ENCODE measurements around the gene FARSA.

DNA sequence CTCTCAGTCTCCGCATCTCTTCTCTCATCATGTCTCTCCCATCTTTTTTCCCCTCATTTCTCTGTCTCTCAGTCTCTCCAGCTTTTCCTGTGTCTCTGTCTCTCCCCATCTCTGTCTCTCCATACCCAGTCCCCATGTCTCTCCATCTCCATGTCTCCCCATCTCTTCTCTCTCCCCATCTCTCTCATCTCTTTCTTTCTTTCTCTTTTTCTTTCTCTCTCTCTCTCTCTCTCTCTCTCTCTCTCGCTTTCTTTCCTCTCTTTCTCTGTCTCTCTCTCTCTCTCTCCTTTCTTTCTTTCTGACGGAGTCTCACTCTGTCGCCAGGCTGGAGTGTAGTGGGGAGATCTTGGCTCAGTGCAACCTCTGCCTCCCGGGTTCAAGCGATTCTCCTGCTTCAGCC, 49.1 kb upstream of the FARSA start:
- TF ChIP-seq, protein P1, sequence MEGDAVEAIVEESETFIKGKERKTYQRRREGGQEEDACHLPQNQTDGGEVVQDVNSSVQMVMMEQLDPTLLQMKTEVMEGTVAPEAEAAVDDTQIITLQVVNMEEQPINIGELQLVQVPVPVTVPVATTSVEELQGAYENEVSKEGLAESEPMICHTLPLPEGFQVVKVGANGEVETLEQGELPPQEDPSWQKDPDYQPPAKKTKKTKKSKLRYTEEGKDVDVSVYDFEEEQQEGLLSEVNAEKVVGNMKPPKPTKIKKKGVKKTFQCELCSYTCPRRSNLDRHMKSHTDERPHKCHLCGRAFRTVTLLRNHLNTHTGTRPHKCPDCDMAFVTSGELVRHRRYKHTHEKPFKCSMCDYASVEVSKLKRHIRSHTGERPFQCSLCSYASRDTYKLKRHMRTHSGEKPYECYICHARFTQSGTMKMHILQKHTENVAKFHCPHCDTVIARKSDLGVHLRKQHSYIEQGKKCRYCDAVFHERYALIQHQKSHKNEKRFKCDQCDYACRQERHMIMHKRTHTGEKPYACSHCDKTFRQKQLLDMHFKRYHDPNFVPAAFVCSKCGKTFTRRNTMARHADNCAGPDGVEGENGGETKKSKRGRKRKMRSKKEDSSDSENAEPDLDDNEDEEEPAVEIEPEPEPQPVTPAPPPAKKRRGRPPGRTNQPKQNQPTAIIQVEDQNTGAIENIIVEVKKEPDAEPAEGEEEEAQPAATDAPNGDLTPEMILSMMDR (IDR thresholded peaks at IDR 0.05) = no peak
- no peak for TF ChIP-seq POLR2A (IDR thresholded peaks at IDR 0.05)
